Activated CD8-positive, alpha-beta memory T cell treated with anti-CD3 and anti-CD28 coated beads, Interleukin-2, amount 10 ng/mL, durations not matched to agents 7 days and 5 days (primary cell): ENCODE measurements around the gene CCBE1. TPM values are rescaled to one million over a fixed set of nuclear protein-coding genes. Genes with fewer than 3 reads are reported as not detected.

ENCODE experiments used
- ATAC-seq: fragments of 150-1000 bp; cut with Tn5 transposase; one replicate; pipeline ENCODE4 v1.10.0; 2021; ENCODE audit warnings: moderate library complexity
- CTCF ChIA-PET: fragments of 350-600 bp; sonication (Branson Sonifier 250); formaldehyde crosslinking; loops from one replicate; lab custom pipeline; 2021; ENCODE audit warnings: antibody characterized with exemption; lab: Charles Lee
- DNase-seq: peaks from one replicate; pipeline ENCODE4 v3.0.0-alpha.2; 2020
- H3K27ac Mint-ChIP-seq: one replicate; pipeline ENCODE4 v1.8.0; 2021; ENCODE audit warnings: mild to moderate bottlenecking, mixed read lengths
- H3K27me3 Mint-ChIP-seq: one replicate; pipeline ENCODE4 v1.8.0; 2021; ENCODE audit warnings: mixed read lengths
- H3K36me3 Mint-ChIP-seq: one replicate; pipeline ENCODE4 v1.8.0; 2021; ENCODE audit warnings: mild to moderate bottlenecking, mixed read lengths
- H3K4me1 Mint-ChIP-seq: one replicate; pipeline ENCODE4 v1.8.0; 2021; ENCODE audit warnings: mixed read lengths
- H3K4me3 Mint-ChIP-seq: one replicate; pipeline ENCODE4 v1.8.0; 2021; ENCODE audit warnings: mild to moderate bottlenecking, moderate library complexity, mixed read lengths
- H3K9me3 Mint-ChIP-seq: one replicate; pipeline ENCODE4 v1.8.0; 2022; ENCODE audit warnings: low read depth, mixed read lengths
- total RNA-seq, 2 experiments: library from RNA; stranded (reverse); gene quantifications; one replicate each; pipeline ENCODE4 v1.2.3, GENCODE V29; 2021

The CCBE1 gene
- total RNA-seq, 2 experiments from 2014 or later: 0.12 TPM; not detected in 1

- ATAC-seq (no peak), DNase-seq (no peak)
- Mint-ChIP-seq H3K4me1 (no peaks in the 10 kb centered on the region), H3K27me3 (peaks cover 4% of the 10 kb centered on the region), H3K36me3 (no peaks in the 10 kb centered on the region), H3K27ac (no peak overlapping the region), H3K4me3 (no peak overlapping the region), H3K9me3 (no peaks in the 10 kb centered on the region)
- CTCF ChIA-PET: no interaction called here
Measured at GRCh38 chr18:59665057-59666006, 31.9 kb downstream of the CCBE1 start.

DNA sequence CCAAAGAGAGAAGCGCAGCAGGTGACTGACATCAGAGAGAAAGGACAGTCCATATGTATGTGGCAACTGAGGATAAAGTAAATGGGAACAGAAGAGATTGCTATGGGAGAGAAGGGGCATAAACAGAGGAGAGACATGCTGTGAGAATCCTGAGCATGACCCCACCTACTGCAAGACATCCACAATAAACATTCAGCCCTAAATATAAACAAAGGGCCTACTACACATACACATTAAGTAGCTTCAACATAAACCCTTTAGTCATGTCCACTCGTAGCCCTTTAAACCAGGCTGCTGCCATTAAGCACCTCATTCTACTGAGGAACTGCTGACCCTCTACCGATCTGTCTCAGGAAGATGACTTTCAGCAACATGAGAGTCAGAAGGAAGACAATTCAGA is 32.9 kb downstream of the CCBE1 start:
- no peak for DNase-seq
- Mint-ChIP-seq H3K27me3 (peaks cover 4% of the 10 kb centered on the region), H3K36me3 (no peaks in the 10 kb centered on the region), H3K4me3 (no peak overlapping the region), H3K27ac (no peak overlapping the region), H3K4me1 (no peaks in the 10 kb centered on the region), H3K9me3 (no peaks in the 10 kb centered on the region)
- CTCF ChIA-PET: no interaction called here
- no peak for ATAC-seq

DNA sequence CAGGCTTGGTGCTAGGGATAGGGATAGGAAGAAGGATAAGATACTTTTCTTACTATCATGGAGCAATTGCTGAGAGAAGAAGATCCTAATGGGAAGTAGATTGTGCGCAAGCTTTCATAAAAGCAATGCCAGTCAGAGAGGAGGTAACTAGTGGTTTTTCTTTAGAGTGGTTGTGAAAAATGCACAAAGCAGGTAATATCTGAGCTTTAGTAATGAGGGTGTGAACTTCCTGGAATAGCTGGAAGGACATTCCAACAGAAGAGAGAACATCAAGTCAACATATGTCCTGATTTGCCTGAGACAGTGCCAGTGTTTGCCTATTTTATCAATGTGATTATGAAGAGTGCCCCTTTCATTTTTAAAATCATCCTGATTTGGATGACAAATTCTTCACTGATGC is 34.1 kb downstream of the CCBE1 start:
- DNase-seq (no peak), ATAC-seq (no peak)
- CTCF ChIA-PET: no interaction called here
- Mint-ChIP-seq H3K27ac (no peak overlapping the region), H3K36me3 (no peaks in the 10 kb centered on the region), H3K27me3 (peaks cover 4% of the 10 kb centered on the region), H3K9me3 (no peaks in the 10 kb centered on the region), H3K4me1 (no peaks in the 10 kb centered on the region), H3K4me3 (no peak overlapping the region)

- CTCF ChIA-PET: interaction anchor here (0.6 to 1.3 kb wide), 2 partner anchors 35 to 717 kb away, joined by 3 to 4 read pairs; partner anchors contain the start of gene CCBE1
- H3K4me1 Mint-ChIP-seq: no peaks in the 10 kb centered on the region
- no peak for ATAC-seq
- H3K4me3 Mint-ChIP-seq: no peak overlapping the region
- H3K9me3 Mint-ChIP-seq: no peaks in the 10 kb centered on the region
- H3K27me3 Mint-ChIP-seq: peaks cover 4% of the 10 kb centered on the region
- DNase-seq: no peak
- H3K27ac Mint-ChIP-seq: no peak overlapping the region
- no peaks in the 10 kb centered on the region for H3K36me3 Mint-ChIP-seq
Measured at GRCh38 chr18:59661891-59662701, 35.1 kb downstream of the CCBE1 start.

DNA sequence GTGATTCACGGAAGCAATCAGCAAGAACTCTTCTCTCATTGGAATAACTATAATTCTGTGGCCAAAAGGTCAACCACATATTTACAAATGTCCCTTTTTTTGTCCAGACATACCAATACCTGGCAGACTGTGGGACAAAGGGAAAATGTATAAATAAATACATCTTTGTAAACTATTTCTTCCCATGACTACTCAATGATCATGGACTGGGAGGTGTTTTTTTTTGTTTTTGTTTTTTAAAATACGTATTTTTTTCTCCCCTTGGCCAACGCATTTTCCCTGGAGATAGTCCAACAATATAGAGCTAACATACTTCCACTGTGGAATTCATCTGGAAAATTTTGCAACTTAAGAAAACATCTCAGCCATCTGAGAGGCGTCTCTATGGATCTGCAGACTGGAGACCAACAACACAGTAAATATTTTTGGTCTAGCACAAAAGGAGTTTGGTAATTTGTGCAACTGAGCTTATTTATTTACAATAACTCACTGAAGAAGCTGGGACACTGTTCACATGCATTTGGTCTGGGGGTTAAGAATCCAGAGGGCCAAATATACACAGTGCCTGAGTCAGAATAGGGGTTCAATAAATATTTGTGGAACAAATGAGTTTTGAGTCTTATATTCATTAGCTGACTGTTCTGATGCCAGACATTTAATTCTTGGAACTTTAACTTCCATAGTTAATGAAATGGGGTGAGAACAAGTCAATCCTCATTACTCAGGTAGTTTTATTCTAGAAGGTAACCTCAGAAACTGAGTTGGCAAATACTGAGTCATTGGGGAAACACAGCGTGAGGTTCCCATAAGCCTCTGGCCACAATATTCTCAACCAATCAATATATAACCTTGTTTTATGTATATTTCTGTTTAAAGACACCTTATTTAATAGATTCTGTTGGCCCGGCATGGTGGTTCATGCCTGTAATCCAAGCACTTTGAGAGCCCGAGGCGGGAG is 36.2 kb downstream of the CCBE1 start:
- DNase-seq (no peak), ATAC-seq (no peak)
- Mint-ChIP-seq H3K4me3 (no peak overlapping the region), H3K9me3 (no peaks in the 10 kb centered on the region), H3K27me3 (peaks cover 4% of the 10 kb centered on the region), H3K4me1 (no peaks in the 10 kb centered on the region), H3K36me3 (no peaks in the 10 kb centered on the region), H3K27ac (no peak overlapping the region)
- CTCF ChIA-PET: interaction anchor here (1.3 kb wide), 1 partner anchor 36 kb away, joined by 3 read pairs; the partner anchor contains the start of gene CCBE1

DNA sequence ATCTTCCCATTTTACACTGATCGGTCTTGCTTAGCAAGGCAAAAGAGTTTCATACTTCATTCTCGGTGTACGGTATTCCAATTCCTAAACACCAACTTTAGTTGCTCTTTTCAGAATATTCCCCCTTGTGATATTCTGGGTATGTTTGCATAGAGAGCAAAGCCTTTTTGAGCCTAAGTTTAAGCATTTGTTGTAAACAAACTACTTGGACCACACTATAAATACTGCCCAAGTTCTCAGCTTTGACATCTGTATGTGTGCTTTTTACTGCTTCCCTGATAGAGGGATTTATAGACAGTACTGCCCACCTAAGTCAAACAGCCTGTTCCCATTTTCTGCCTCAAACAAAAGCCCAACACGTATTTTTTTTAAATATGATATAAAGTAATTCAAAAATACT is 36.9 kb downstream of the CCBE1 start:
- Mint-ChIP-seq H3K4me3 (no peak overlapping the region), H3K9me3 (no peaks in the 10 kb centered on the region), H3K27ac (no peak overlapping the region), H3K36me3 (no peaks in the 10 kb centered on the region), H3K4me1 (no peaks in the 10 kb centered on the region), H3K27me3 (peaks cover 4% of the 10 kb centered on the region)
- CTCF ChIA-PET: no interaction called here
- ATAC-seq (no peak), DNase-seq (no peak)

- ATAC-seq (no peak), DNase-seq (no peak)
- no peaks in the 10 kb centered on the region for H3K4me1 Mint-ChIP-seq
- no peaks in the 10 kb centered on the region for H3K36me3 Mint-ChIP-seq
- CTCF ChIA-PET: no interaction called here
- no peak overlapping the region for H3K4me3 Mint-ChIP-seq
- H3K27me3 Mint-ChIP-seq: peaks cover 4% of the 10 kb centered on the region
- H3K27ac Mint-ChIP-seq: no peak overlapping the region
- H3K9me3 Mint-ChIP-seq: no peaks in the 10 kb centered on the region
Measured at GRCh38 chr18:59659508-59660170, 37.6 kb downstream of the CCBE1 start.

DNA sequence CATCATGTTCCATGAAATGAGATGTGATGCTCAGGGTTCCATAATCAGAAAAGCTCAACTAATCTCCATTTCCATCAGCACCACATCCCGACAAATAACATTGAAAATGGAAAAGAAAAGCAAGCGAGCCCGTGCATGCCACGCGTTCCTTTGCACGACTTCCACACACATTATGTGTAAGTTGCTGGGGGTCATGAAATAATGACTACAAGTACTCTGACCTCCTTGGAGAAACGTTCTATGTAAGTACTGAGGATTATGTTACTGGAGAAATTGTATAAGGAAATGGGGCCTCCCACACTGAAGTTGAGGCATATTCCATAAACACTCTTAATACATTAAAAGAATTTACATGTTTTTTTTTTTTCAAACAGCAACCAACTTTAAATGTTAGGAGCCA is 38.3 kb downstream of the CCBE1 start:
- no peak for DNase-seq
- no peaks in the 10 kb centered on the region for H3K36me3 Mint-ChIP-seq
- CTCF ChIA-PET: no interaction called here
- peaks cover 4% of the 10 kb centered on the region for H3K27me3 Mint-ChIP-seq
- no peak for ATAC-seq
- no peaks in the 10 kb centered on the region for H3K9me3 Mint-ChIP-seq
- no peak overlapping the region for H3K4me3 Mint-ChIP-seq
- no peak overlapping the region for H3K27ac Mint-ChIP-seq
- H3K4me1 Mint-ChIP-seq: no peaks in the 10 kb centered on the region

DNA sequence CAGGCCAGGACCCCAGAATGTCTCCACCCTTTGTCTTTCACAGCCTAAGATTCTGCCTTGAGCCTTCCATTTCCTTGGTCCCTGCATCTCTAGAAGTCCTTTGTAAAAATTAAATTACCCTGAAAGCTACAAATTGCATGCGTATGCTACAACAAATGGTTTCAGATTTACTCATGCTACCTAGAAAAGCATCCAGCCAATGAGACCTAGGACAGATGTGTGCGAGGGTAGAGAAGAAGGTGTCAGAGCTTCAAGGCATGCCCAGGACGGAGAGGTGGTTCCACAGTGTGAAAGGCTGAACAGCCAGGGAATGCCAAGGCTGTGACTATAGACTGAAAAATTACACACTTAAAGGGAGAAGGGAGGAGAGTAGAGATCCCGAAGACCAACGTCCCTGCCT is 40.2 kb downstream of the CCBE1 start:
- Mint-ChIP-seq H3K4me1 (no peaks in the 10 kb centered on the region), H3K36me3 (no peaks in the 10 kb centered on the region), H3K27me3 (no peaks in the 10 kb centered on the region), H3K27ac (no peak overlapping the region), H3K9me3 (no peaks in the 10 kb centered on the region), H3K4me3 (no peak overlapping the region)
- ATAC-seq: no peak
- DNase-seq: no peak
- CTCF ChIA-PET: no interaction called here

DNA sequence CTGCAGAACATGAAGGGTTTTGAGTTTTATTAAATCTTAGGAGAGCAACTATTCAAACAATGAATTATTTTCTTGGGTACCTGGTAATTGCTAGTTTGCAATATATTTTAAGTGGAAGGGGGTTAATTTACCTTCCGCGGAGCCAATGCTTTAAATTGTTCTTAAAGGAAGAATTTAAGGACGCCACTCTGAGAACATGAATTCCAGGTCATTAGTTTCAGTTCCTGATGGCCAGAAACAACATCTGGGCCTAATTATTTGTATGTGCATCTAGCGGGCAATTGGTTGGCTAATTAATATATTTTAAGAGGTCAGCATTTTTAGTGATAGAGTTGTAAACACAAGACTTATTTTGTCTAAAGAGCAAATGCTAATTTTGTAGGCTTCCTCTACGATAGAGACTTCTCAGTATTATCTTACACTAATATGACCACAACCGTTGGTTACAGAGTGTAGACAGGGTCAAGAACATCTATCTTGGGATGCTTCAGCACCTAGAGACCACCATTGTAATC is 40.8 kb downstream of the CCBE1 start:
- no peaks in the 10 kb centered on the region for H3K9me3 Mint-ChIP-seq
- H3K4me3 Mint-ChIP-seq: no peak overlapping the region
- ATAC-seq (no peak), DNase-seq (no peak)
- no peaks in the 10 kb centered on the region for H3K4me1 Mint-ChIP-seq
- no peaks in the 10 kb centered on the region for H3K36me3 Mint-ChIP-seq
- no peak overlapping the region for H3K27ac Mint-ChIP-seq
- CTCF ChIA-PET: no interaction called here
- H3K27me3 Mint-ChIP-seq: no peaks in the 10 kb centered on the region

GRCh38 chr18:59655676-59656075 is 41.5 kb downstream of the CCBE1 start:
- no peaks in the 10 kb centered on the region for H3K27me3 Mint-ChIP-seq
- H3K36me3 Mint-ChIP-seq: no peaks in the 10 kb centered on the region
- no peak for DNase-seq
- CTCF ChIA-PET: no interaction called here
- no peak for ATAC-seq
- H3K4me3 Mint-ChIP-seq: no peak overlapping the region
- no peak overlapping the region for H3K27ac Mint-ChIP-seq
- no peaks in the 10 kb centered on the region for H3K9me3 Mint-ChIP-seq
- no peaks in the 10 kb centered on the region for H3K4me1 Mint-ChIP-seq

DNA sequence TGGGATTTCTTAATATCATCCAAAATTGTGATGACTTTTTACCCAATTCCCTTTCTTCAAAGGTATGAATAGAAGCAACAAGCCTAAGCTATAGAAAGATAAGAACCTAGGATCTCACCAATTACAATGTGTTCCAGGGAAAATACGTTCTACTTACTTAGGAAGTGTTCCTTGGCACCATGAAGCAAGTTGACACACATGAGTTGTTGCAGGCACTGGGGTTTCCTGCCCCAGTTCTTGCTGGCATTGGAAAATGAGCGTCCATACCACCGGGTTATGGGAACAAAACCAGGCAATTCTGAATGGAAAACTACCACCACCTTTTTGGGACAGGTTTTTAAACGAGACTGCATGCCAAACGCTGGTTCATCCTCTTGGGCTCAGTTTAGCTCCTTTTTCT is 46.2 kb downstream of the CCBE1 start:
- CTCF ChIA-PET: no interaction called here
- H3K9me3 Mint-ChIP-seq: no peaks in the 10 kb centered on the region
- ATAC-seq (no peak), DNase-seq (no peak)
- H3K4me3 Mint-ChIP-seq: no peak overlapping the region
- no peak overlapping the region for H3K27ac Mint-ChIP-seq
- H3K27me3 Mint-ChIP-seq: no peaks in the 10 kb centered on the region
- no peaks in the 10 kb centered on the region for H3K36me3 Mint-ChIP-seq
- no peaks in the 10 kb centered on the region for H3K4me1 Mint-ChIP-seq
